B cell (primary cell): ENCODE measurements around the gene PLAC9. TPM values are rescaled to one million over a fixed set of nuclear protein-coding genes. Genes with fewer than 3 reads are reported as not detected.

Source experiments
- ATAC-seq: fragments of 200-7000 bp; cut with Tn5 transposase; one replicate; pipeline ENCODE4 v1.10.0; 2021; ENCODE audit warnings: low read depth, mild to moderate bottlenecking, moderate number of reproducible peaks, moderate library complexity
- CTCF ChIA-PET: fragments of 350-600 bp; sonication (Branson Sonifier 250); formaldehyde crosslinking; loops from one replicate; lab custom pipeline; 2021; ENCODE audit warnings: antibody characterized with exemption, inconsistent platforms; lab: Charles Lee
- POLR2A ChIA-PET: fragments of 350-600 bp; sonication (Branson Sonifier 250); formaldehyde crosslinking; loops from one replicate; lab custom pipeline; 2021; ENCODE audit warnings: antibody characterized with exemption; lab: Charles Lee
- DNase-seq: peaks from one replicate; pipeline ENCODE4 v3.0.0; 2013
- H2AFZ ChIP-seq: 2 replicates; pipeline ENCODE4 v1.6.1; 2012; ENCODE audit warnings: mild to moderate bottlenecking, low read depth, low read length; ENCODE audit not compliant: insufficient read depth, poor library complexity, severe bottlenecking
- H3K27ac ChIP-seq, 2 donors: 1 replicate in 1 of 2; 2 replicates in 1 of 2; pipeline ENCODE4 v1.5.1; 2012 to 2013; ENCODE audit warnings: low read length in 2 of 2, mild to moderate bottlenecking in 2 of 2, moderate library complexity in 1 of 2
- H3K27me3 ChIP-seq, 4 experiments: fragments of 200-600 bp in 1 of 4; sonication (generic) in 1 of 4; replicated peaks in 1 of 4; 1 replicate in 2 of 4; 2 replicates in 2 of 4; pipeline versions ENCODE4 v1.6.1 to v1.7.0; 2013 to 2016; ENCODE audit warnings: low read length in 3 of 4, mild to moderate bottlenecking in 2 of 4, mixed read lengths in 1 of 4, moderate library complexity in 1 of 4; ENCODE audit not compliant: insufficient read depth in 4 of 4, control insufficient read depth in 3 of 4; ENCODE audit errors: control extremely low read depth in 1 of 4
- H3K36me3 ChIP-seq, 2 experiments: replicated peaks in 1 of 2; 1 replicate in 1 of 2; 2 replicates in 1 of 2; pipeline versions ENCODE4 v1.6.1 to v1.7.1; 2013; ENCODE audit warnings: low read length in 1 of 2; ENCODE audit not compliant: insufficient read depth in 2 of 2, control insufficient read depth in 1 of 2; ENCODE audit errors: control extremely low read depth in 1 of 2, extremely low read depth in 1 of 2
- H3K4me1 ChIP-seq, 2 donors: fragments of 200-600 bp in 1 of 2; sonication (generic) in 1 of 2; 1 replicate in 1 of 2; 2 replicates in 1 of 2; pipeline versions ENCODE4 v1.5.1 to v1.6.1; 2013 to 2017; ENCODE audit warnings: low read length in 2 of 2; ENCODE audit not compliant: control insufficient read depth in 2 of 2, insufficient read depth in 2 of 2
- H3K4me2 ChIP-seq: replicated peaks from 2 replicates; pipeline ENCODE3; 2012; ENCODE audit warnings: mild to moderate bottlenecking, low read depth, low read length; ENCODE audit not compliant: poor library complexity, severe bottlenecking
- H3K4me3 ChIP-seq, 5 experiments: fragments of 200-600 bp in 1 of 5; sonication (generic) in 1 of 5; 1 replicate in 3 of 5; 2 replicates in 2 of 5; pipeline versions ENCODE4 v1.5.1 to v1.7.0; 2011 to 2016; ENCODE audit warnings: low read length in 4 of 5, mild to moderate bottlenecking in 4 of 5, low read depth in 2 of 5, control low read depth in 1 of 5, moderate library complexity in 1 of 5; ENCODE audit not compliant: insufficient read depth in 1 of 5; ENCODE audit errors: control extremely low read depth in 1 of 5, extremely low read depth in 1 of 5
- H3K79me2 ChIP-seq: fragments of 200-600 bp; sonication (generic); one replicate; pipeline ENCODE4 v1.6.0; 2016; ENCODE audit warnings: low read length; ENCODE audit not compliant: control insufficient read depth, insufficient read depth
- H3K9ac ChIP-seq: fragments of 200-600 bp; sonication (generic); 2 replicates; pipeline ENCODE4 v1.6.1; 2017; ENCODE audit warnings: mild to moderate bottlenecking, low read length, moderate library complexity
- H3K9me3 ChIP-seq, 3 donors: one replicate each; pipeline versions ENCODE4 v1.6.1 to v1.7.1; 2013; ENCODE audit warnings: low read length in 2 of 3; ENCODE audit not compliant: control insufficient read depth in 2 of 3, insufficient read depth in 1 of 3; ENCODE audit errors: control extremely low read depth in 1 of 3
- H4K20me1 ChIP-seq: 2 replicates; pipeline ENCODE4 v1.6.0; 2012; ENCODE audit warnings: mild to moderate bottlenecking, low read length; ENCODE audit not compliant: insufficient read depth, control insufficient read depth, poor library complexity, severe bottlenecking
- H3K27ac Mint-ChIP-seq: one replicate; pipeline ENCODE4 v1.8.0; 2021; ENCODE audit warnings: mixed read lengths
- H3K27me3 Mint-ChIP-seq: one replicate; pipeline ENCODE4 v1.8.0; 2021; ENCODE audit warnings: mixed read lengths
- H3K4me1 Mint-ChIP-seq: one replicate; pipeline ENCODE4 v1.8.0; 2021; ENCODE audit warnings: mixed read lengths
- H3K4me3 Mint-ChIP-seq: one replicate; pipeline ENCODE4 v1.8.0; 2021; ENCODE audit warnings: mixed read lengths
- H3K9me3 Mint-ChIP-seq: one replicate; pipeline ENCODE4 v1.8.0; 2022; ENCODE audit warnings: mixed read lengths; ENCODE audit not compliant: insufficient read depth
- EZH2 ChIP-seq: IDR thresholded peaks from 2 replicates; pipeline ENCODE4 v1.6.1; 2012; ENCODE audit warnings: borderline replicate concordance, low read depth, mild to moderate bottlenecking, moderate library complexity, low read length; ENCODE audit not compliant: insufficient read depth, poor library complexity, severe bottlenecking
- whole genome bisulfite sequencing: methylation state at CpG from one replicate; pipeline ENCODE4 v1.1.5; 2013; ENCODE audit warnings: missing lambda C conversion rate; ENCODE audit not compliant: insufficient coverage; 5-methylcytosine and 5-hydroxymethylcytosine counted together
- intact Hi-C: fragments of 100-400 bp; cut with micrococcal nuclease; formaldehyde crosslinking; loops from one replicate; pipeline ENCODE4 v1.10.0; 2022
- polyA plus RNA-seq: library from polyadenylated mRNA; depleted of rRNA; stranded (reverse); fragments of >200 nt; gene quantifications from 2 replicates; pipeline ENCODE4 v1.2.3, GENCODE V29; 2012
- total RNA-seq, 2 donors: library from RNA; stranded (reverse); fragments of 120-200 nt in 1 of 2; gene quantifications; 1 replicate in 1 of 2; 2 replicates in 1 of 2; pipeline versions ENCODE4 v1.2.3 to v1.2.4, GENCODE V29; 2013 to 2022
- TF ChIP-seq, protein P1 (sequence below): fragments of 200-600 bp; IDR thresholded peaks from one replicate; pipeline ENCODE4 v1.8.0; 2022; ENCODE audit warnings: antibody characterized with exemption, mild to moderate bottlenecking

Gene PLAC9
- total and polyA plus RNA-seq, 2 donors (not counting 1 experiment from before 2014, with no cell fraction given), result not detected

DNA sequence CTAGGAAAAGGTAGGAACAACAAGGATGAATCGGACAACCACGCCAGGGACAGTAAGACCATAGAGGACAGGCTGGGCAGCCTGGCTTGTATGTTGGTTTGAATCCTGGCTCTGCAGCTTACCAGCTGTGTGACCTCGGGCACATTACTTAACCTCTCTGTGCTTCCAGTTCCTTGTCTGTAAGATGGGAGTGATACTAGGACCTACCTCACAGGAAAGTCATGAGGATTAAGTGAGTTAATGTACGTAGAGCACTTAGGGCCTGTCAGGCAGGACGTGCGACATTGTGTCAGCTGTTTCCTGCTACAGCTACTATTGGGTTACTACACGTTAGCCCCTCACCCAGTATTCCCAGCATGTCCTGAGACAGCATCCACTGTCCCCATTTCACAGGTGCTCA lies 32.1 kb downstream of the PLAC9 start:
- Mint-ChIP-seq H3K4me3 (no peak overlapping the region), H3K4me1 (no peaks in the 10 kb centered on the region), H3K27ac (no peak overlapping the region), H3K9me3 (no peaks in the 10 kb centered on the region), H3K27me3 (no peaks in the 10 kb centered on the region)
- no peaks in the 10 kb centered on the region for H3K4me1 ChIP-seq
- no peak for ATAC-seq
- no peak overlapping the region for H3K27ac ChIP-seq
- peaks cover 3% of the 10 kb centered on the region for H3K79me2 ChIP-seq
- ChIA-PET CTCF (interaction anchor here (0.6 to 2.1 kb wide), 5 partner anchors 21 to 58 kb away, joined by 3 to 8 read pairs (median 4); no protein-coding TSS in a partner anchor), POLR2A (interaction anchor here (0.6 kb wide), 1 partner anchor 20 kb away, joined by 3 read pairs; no protein-coding TSS in a partner anchor)
- H3K27me3 ChIP-seq, result no peaks in the 10 kb centered on the region
- peaks cover 0 to 90% of the 10 kb centered on the region in 2 experiments for H3K36me3 ChIP-seq
- no peak overlapping the region for H3K4me2 ChIP-seq
- H2AFZ ChIP-seq, result no peak overlapping the region
- no peaks in the 10 kb centered on the region for H3K9me3 ChIP-seq
- WGBS, result 98% methylated on average over 6 of the region's 7 CpGs
- no peak overlapping the region for H3K9ac ChIP-seq
- no peak for TF ChIP-seq EZH2
- TF ChIP-seq, protein P1, sequence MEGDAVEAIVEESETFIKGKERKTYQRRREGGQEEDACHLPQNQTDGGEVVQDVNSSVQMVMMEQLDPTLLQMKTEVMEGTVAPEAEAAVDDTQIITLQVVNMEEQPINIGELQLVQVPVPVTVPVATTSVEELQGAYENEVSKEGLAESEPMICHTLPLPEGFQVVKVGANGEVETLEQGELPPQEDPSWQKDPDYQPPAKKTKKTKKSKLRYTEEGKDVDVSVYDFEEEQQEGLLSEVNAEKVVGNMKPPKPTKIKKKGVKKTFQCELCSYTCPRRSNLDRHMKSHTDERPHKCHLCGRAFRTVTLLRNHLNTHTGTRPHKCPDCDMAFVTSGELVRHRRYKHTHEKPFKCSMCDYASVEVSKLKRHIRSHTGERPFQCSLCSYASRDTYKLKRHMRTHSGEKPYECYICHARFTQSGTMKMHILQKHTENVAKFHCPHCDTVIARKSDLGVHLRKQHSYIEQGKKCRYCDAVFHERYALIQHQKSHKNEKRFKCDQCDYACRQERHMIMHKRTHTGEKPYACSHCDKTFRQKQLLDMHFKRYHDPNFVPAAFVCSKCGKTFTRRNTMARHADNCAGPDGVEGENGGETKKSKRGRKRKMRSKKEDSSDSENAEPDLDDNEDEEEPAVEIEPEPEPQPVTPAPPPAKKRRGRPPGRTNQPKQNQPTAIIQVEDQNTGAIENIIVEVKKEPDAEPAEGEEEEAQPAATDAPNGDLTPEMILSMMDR, result no peak
- DNase-seq, result no peak
- intact Hi-C loops, result no loop called here
- peaks cover 55% of the 10 kb centered on the region for H4K20me1 ChIP-seq
- no peak overlapping the region for H3K4me3 ChIP-seq

DNA sequence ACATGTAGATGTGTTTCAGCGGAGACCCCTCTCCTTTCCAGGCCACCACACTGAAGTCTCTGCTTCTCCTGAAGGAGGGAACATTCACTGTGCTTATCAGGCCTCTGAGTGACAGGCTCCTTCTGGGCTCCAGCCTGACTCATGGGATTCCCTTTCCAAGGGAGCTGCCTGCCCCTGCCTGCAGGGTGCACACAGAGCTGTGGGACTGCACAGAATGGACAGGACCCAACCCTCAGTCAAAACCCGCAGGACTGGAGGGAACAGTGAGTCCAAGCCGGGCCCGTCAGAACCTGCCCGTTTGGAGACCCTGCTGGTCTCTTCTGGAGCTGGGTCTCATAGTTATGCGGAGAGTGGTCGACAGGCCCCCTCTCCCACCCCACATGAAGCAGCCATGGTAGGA lies 32.6 kb downstream of the PLAC9 start:
- DNase-seq, result no peak
- Histone ChIP-seq H3K4me2 (no peak overlapping the region), H3K9ac (no peak overlapping the region), H4K20me1 (peaks cover 60% of the 10 kb centered on the region), H3K27me3 (no peaks in the 10 kb centered on the region), H3K4me3 (no peak overlapping the region), H3K4me1 (no peaks in the 10 kb centered on the region), H3K36me3 (peaks cover 0 to 88% of the 10 kb centered on the region in 2 experiments), H3K27ac (no peak overlapping the region), H3K9me3 (no peaks in the 10 kb centered on the region), H3K79me2 (peaks cover 3% of the 10 kb centered on the region), H2AFZ (no peak overlapping the region)
- POLR2A ChIA-PET, result no interaction called here
- 100% methylated on average over 6 of the region's 7 CpGs for WGBS
- no peak for TF ChIP-seq EZH2
- CTCF ChIA-PET, result interaction anchor here (1.4 to 2.1 kb wide), 2 partner anchors 22 to 56 kb away, joined by 4 to 8 read pairs; no protein-coding TSS in a partner anchor
- Mint-ChIP-seq H3K9me3 (no peaks in the 10 kb centered on the region), H3K27me3 (no peaks in the 10 kb centered on the region), H3K4me3 (no peak overlapping the region), H3K4me1 (peaks cover 3% of the 10 kb centered on the region), H3K27ac (no peak overlapping the region)
- no peak for ATAC-seq
- intact Hi-C loops, result loop anchor here (5.0 kb wide), 1 partner anchor 37 kb away; no protein-coding TSS in a partner anchor
